ENCODE results near the gene CYB5R3.

DNA sequence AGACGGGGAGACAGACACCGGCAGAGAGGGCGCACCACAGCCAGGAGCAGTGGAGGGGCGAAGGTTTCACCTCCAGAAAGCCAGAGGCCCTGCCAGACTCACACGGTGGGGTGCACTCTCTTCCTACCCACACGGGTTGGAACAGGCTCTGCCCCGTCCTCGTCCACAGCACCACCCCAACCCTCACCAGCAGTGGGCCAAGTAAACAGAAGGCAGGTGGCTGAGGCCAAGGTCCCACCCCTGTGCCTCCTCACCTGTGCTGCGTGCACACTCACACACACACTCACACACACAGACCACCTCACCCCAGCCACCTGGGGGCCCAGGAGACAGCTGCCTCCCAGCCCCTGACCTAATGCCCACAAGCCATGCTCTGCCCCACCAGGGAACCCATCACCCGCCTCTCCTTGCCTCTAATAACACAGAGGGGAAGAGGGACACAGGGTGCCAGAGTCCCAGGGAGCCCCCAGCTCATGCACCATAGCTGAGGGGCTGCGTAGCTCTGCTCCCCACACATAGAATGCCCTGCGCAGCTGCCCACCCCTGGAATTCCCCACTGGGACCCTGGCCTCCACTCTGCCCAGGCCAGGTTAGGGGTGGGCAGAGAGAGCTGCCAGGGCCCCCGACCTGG is 3.1 kb downstream of the CYB5R3 start:
- TF ChIP-seq MAX (IDR thresholded peaks at IDR 0.05) (no peak), CHD4 (IDR thresholded peaks at IDR 0.05; ENCODE audit: borderline replicate concordance) (no peak), CTCF (IDR thresholded peaks at IDR 0.05) (no peak), FOXS1 (CRISPR knock-in tag; IDR thresholded peaks at IDR 0.05) (no peak), POLR2A (IDR thresholded peaks at IDR 0.05; ENCODE audit: low read length) (no peak), JUNB (IDR thresholded peaks at IDR 0.05) (no peak), SREBF2 (IDR thresholded peaks at IDR 0.05) (no peak), ZC3H11A (IDR thresholded peaks at IDR 0.05) (no peak), HOXA7 (CRISPR knock-in tag; IDR thresholded peaks at IDR 0.05) (no peak), ESRRA (IDR thresholded peaks at IDR 0.05; ENCODE audit: borderline replicate concordance, low read length) (no peak), ZNF302 (CRISPR knock-in tag; IDR thresholded peaks at IDR 0.05) (no peak)
